PFSK-1 (cell line): ENCODE measurements around the gene BMP7.

Experiments
- FOXP2 ChIP-seq: optimal IDR thresholded peaks from 2 replicates; pipeline ENCODE3; 2011; ENCODE audit warnings: borderline replicate concordance, control low read depth, inconsistent platforms; ENCODE audit not compliant: insufficient read depth; ENCODE audit errors: extremely low read length, extremely low read depth
- POLR2AphosphoS5 ChIP-seq: IDR thresholded peaks from 2 replicates; pipeline ENCODE4 v1.6.1; 2012; ENCODE audit warnings: low read depth, mild to moderate bottlenecking, control low read depth, low read length, moderate library complexity
- REST ChIP-seq, 2 experiments: IDR thresholded peaks; 2 replicates each; pipeline versions ENCODE4 v1.6.1 to v1.8.0; 2011 to 2012; ENCODE audit warnings: low read depth in 2 of 2, low read length in 2 of 2, control low read depth in 1 of 2, inconsistent platforms in 1 of 2, mild to moderate bottlenecking in 1 of 2, moderate library complexity in 1 of 2; ENCODE audit not compliant: insufficient read depth in 1 of 2
- SIN3A ChIP-seq: IDR thresholded peaks from 2 replicates; pipeline ENCODE4 v1.6.1; 2012; ENCODE audit warnings: mild to moderate bottlenecking, low read length, moderate library complexity, borderline replicate concordance; ENCODE audit not compliant: insufficient read depth
- TAF1 ChIP-seq: IDR thresholded peaks from 2 replicates; pipeline ENCODE4 v1.6.1; 2012; ENCODE audit warnings: low read length, control low read depth, borderline replicate concordance; ENCODE audit not compliant: insufficient read depth

GRCh38 chr20:57208198-57208597 lies 58.2 kb downstream of the BMP7 start:
- no peak for TF ChIP-seq REST (IDR thresholded peaks at IDR 0.05; ENCODE audit: insufficient read depth in 1 of 2, low read depth in 2 of 2, low read length in 2 of 2)
- no peak for TF ChIP-seq POLR2AphosphoS5
- TF ChIP-seq TAF1, result no peak
- TF ChIP-seq SIN3A, result no peak
- no peak for TF ChIP-seq FOXP2
